SW 1271 (cell line): ENCODE results near the gene MSI2.

ENCODE experiments used
- DNase-seq, 2 experiments: peaks; one replicate each; lab custom pipeline; 2025; lab: John Stamatoyannopoulos, UW

Gene MSI2

GRCh38 chr17:57679906-57680695 lies 423.8 kb downstream of the MSI2 start:
- DNase-seq: no peak

GRCh38 chr17:57682701-57683100 lies 426.4 kb downstream of the MSI2 start:
- DNase-seq: no peak

GRCh38 chr17:57684711-57685498 lies 428.6 kb downstream of the MSI2 start:
- no peak for DNase-seq

GRCh38 chr17:57685499-57686132 lies 429.3 kb downstream of the MSI2 start:
- no peak for DNase-seq

- DNase-seq: no peak
Measured at GRCh38 chr17:57687642-57688041, 431.3 kb downstream of the MSI2 start.

GRCh38 chr17:57689254-57689653 lies 432.9 kb downstream of the MSI2 start:
- DNase-seq: no peak

GRCh38 chr17:57691939-57692338 lies 435.6 kb downstream of the MSI2 start:
- DNase-seq: no peak

- no peak for DNase-seq
Measured at GRCh38 chr17:57692770-57693169, 436.4 kb downstream of the MSI2 start.

GRCh38 chr17:57694051-57694450 lies 437.7 kb downstream of the MSI2 start:
- no peak for DNase-seq

- DNase-seq: no peak
Measured at GRCh38 chr17:57696050-57696449, 439.7 kb downstream of the MSI2 start.

- no peak for DNase-seq
Measured at GRCh38 chr17:57697197-57697596, 440.9 kb downstream of the MSI2 start.

GRCh38 chr17:57697891-57698711 lies 441.8 kb downstream of the MSI2 start:
- no peak for DNase-seq

- DNase-seq: no peak
Measured at GRCh38 chr17:57699751-57700219, 443.5 kb downstream of the MSI2 start.

GRCh38 chr17:57701124-57701523 lies 444.8 kb downstream of the MSI2 start:
- no peak for DNase-seq

GRCh38 chr17:57703273-57703672 lies 446.9 kb downstream of the MSI2 start:
- no peak for DNase-seq

GRCh38 chr17:57704448-57704847 lies 448.1 kb downstream of the MSI2 start:
- no peak for DNase-seq

GRCh38 chr17:57705921-57706695 lies 449.8 kb downstream of the MSI2 start:
- no peak for DNase-seq

- DNase-seq: no peak
Measured at GRCh38 chr17:57706761-57707160, 450.4 kb downstream of the MSI2 start.

- no peak for DNase-seq
Measured at GRCh38 chr17:57707892-57708291, 451.6 kb downstream of the MSI2 start.

GRCh38 chr17:57708410-57708809 lies 452.1 kb downstream of the MSI2 start:
- no peak for DNase-seq

- DNase-seq: no peak
Measured at GRCh38 chr17:57713140-57713539, 456.8 kb downstream of the MSI2 start.
